ENCODE measurements around the gene CKLF.
"Not testable (repeated sequence)": the region's sequence is repeated elsewhere in the genome, so short reads cannot be mapped to it uniquely, and the experiment has no call there.

Gene CKLF

DNA sequence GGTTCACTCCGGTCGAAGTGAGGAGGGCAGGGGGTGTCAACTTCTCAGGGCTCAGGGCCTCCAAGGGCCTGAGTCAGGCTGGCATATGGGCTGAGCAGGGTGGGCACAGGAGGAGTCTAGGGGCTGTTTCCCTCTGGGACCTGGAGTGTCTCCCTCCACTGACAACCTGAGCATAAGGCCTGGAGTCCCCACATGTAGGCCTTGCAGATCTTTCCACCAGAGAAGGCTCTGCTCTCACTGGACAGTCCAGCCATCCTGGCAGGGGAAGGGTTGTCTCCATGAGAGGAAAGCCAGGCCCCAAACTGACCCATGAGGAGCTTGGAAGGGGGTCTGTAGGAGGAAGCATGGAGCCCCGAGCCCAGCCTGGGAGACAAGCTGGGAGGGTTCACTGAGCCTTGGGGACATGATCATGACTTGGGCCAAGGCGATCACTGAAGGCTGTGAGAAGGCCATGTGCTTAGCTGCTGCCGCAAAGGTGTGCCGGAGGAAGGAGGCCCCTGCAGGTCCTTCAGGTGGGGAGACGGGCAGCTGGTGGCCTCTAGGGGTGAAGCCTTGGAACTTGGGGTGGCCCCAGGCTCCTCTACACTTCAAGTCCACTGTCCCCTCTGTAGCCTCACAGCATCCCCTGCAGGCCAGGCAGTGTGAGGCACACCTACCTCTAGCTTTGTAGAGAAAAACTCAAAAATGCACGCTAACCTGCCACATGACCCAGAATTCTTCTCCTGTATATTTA lies 36.8 kb downstream of the CKLF start:
- peak; percentile 53 for DNase-seq (ENCODE audit: insufficient read length, low spot score)
- no peak for TF ChIP-seq POU2F2 (IDR thresholded peaks at IDR 0.05; ENCODE audit: low read depth, low read length)
- TF ChIP-seq POLR2A (IDR thresholded peaks at IDR 0.05; ENCODE audit: low read depth, low read length), result no peak
- TF ChIP-seq PAX5 (IDR thresholded peaks at IDR 0.05; ENCODE audit: insufficient read depth, low read length, severe bottlenecking), result no peak
- TF ChIP-seq POLR2AphosphoS5 (IDR thresholded peaks at IDR 0.05; ENCODE audit: low read depth, low read length), result no peak
- no peak for TF ChIP-seq SPI1 (IDR thresholded peaks at IDR 0.05; ENCODE audit: low read depth, low read length)
- no peak for TF ChIP-seq TAF1 (IDR thresholded peaks at IDR 0.05; ENCODE audit: low read depth, low read length)
- peak; percentile 85 for FAIRE-seq

DNA sequence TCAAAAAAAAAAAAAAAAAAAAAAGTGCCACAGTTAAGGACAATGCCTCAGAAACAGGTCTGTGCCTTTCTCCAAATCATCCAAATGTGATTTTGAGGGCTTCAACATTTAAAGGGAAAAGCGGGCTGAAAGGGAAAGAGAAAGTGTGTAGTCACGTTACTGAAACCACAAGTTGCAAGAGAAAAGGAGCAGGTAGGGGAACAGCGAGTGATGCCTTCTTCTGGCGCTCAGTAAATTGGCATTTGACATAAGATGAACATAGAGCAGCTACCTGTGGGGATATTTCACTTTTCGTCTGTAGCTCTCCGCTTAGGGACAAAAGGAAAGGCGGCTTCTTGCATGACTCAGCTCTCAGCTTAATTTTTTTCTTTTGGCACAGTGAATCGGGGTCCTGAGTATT lies 37.9 kb downstream of the CKLF start:
- FAIRE-seq, result peak; percentile 62
- TF ChIP-seq POLR2AphosphoS5 (IDR thresholded peaks at IDR 0.05; ENCODE audit: low read depth, low read length), result no peak
- TF ChIP-seq POU2F2 (IDR thresholded peaks at IDR 0.05; ENCODE audit: low read depth, low read length), result no peak
- no peak for TF ChIP-seq PAX5 (IDR thresholded peaks at IDR 0.05; ENCODE audit: insufficient read depth, low read length, severe bottlenecking)
- no peak for TF ChIP-seq TAF1 (IDR thresholded peaks at IDR 0.05; ENCODE audit: low read depth, low read length)
- DNase-seq (ENCODE audit: insufficient read length, low spot score), result no peak

DNA sequence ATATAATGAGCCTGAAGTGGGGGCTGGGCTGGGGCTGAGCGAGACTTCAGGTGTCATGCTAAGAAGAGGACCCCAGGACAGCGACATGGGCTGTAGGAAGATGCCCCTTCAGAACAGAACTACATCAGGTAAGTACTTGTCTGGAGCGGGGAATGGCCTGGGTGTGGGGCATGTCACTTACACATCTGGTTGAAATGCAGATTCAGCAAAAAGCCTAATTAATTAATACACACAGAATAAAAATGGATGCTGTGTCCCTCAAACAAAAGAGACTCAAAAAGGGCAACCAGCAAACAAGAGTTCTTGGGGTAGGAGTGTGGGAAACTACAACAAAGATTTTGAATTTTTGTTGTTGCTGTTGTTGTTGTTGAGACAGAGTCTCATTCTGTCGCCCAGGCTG lies 38.6 kb downstream of the CKLF start:
- no peak for DNase-seq (ENCODE audit: insufficient read length, low spot score)
- no peak for FAIRE-seq
- no peak for TF ChIP-seq PAX5 (IDR thresholded peaks at IDR 0.05; ENCODE audit: insufficient read depth, low read length, severe bottlenecking)
- TF ChIP-seq POU2F2 (IDR thresholded peaks at IDR 0.05; ENCODE audit: low read depth, low read length), result no peak
- no peak for TF ChIP-seq SPI1 (IDR thresholded peaks at IDR 0.05; ENCODE audit: low read depth, low read length)
- TF ChIP-seq POLR2AphosphoS5 (IDR thresholded peaks at IDR 0.05; ENCODE audit: low read depth, low read length), result no peak
- no peak for TF ChIP-seq TAF1 (IDR thresholded peaks at IDR 0.05; ENCODE audit: low read depth, low read length)
- no peak for TF ChIP-seq POLR2A (IDR thresholded peaks at IDR 0.05; ENCODE audit: low read depth, low read length)

DNA sequence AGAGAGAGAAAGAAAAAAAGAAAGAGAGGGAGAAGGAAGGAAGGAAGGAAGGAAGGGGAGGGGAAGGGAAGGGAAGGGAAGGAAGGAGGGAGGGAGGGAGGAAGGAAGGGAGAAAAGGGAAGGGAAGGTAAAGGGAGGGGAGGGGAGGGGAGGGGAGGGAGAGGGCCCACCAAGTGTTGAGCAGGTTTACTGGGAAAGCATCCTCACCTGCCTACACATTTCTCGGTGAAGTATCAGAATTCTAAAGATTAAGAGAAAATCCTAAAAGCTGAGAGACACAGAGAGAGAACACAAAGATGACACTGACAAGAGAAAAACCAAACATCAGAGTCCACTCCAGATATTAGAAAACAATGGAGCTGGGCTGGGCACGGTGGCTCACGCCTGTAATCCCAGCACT lies 39.9 kb downstream of the CKLF start:
- FAIRE-seq (no peak), DNase-seq (ENCODE audit: insufficient read length, low spot score) (no peak)
- no peak for TF ChIP-seq TAF1 (IDR thresholded peaks at IDR 0.05; ENCODE audit: low read depth, low read length)
- no peak for TF ChIP-seq POLR2A (IDR thresholded peaks at IDR 0.05; ENCODE audit: low read depth, low read length)
- no peak for TF ChIP-seq PAX5 (IDR thresholded peaks at IDR 0.05; ENCODE audit: insufficient read depth, low read length, severe bottlenecking)
- TF ChIP-seq SPI1 (IDR thresholded peaks at IDR 0.05; ENCODE audit: low read depth, low read length), result no peak
- no peak for TF ChIP-seq POLR2AphosphoS5 (IDR thresholded peaks at IDR 0.05; ENCODE audit: low read depth, low read length)
- no peak for TF ChIP-seq POU2F2 (IDR thresholded peaks at IDR 0.05; ENCODE audit: low read depth, low read length)

DNA sequence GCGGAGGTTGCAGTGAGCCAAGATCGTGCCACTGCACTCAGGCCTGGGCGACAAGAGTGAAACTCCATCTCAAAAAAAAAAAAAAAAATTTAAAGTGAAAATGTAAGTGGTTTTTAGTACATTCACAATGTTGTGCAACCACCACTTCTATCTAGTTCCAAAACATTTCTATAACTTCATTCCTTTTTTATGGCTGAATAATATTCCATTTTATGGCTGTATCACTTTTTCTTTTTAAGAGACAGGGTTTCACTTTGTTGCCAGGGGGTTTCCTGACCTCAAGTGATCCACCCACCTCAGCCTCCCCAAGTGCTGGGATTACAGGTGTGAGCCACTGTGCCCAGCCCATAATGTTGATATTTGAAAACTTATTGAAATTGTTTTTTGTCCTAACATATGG lies 40.4 kb downstream of the CKLF start:
- DNase-seq (ENCODE audit: insufficient read length, low spot score), result no peak
- TF ChIP-seq POLR2AphosphoS5 (IDR thresholded peaks at IDR 0.05; ENCODE audit: low read depth, low read length), result no peak
- TF ChIP-seq PAX5 (IDR thresholded peaks at IDR 0.05; ENCODE audit: insufficient read depth, low read length, severe bottlenecking), result no peak
- no peak for TF ChIP-seq POU2F2 (IDR thresholded peaks at IDR 0.05; ENCODE audit: low read depth, low read length)
- no peak for FAIRE-seq

DNA sequence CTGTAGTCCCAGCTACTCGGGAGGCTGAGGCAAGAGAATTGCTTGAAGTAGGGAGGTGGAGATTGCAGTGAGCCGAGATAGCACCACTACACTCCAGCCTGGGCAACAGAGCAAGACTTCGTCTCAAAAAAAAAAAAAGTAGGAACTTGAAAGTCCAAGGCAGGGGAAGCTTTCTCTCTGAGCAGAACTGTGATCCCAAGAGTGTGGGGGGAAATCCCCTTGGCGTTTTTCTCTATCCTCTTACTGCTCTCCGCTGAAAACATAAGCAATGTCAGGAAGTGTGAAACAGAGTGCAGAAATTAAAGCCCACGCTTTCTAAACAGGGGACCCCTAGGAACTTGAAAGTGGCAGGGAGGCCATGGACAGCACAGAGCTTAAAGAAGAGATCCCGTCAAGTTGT lies 42.4 kb downstream of the CKLF start:
- FAIRE-seq (no peak), DNase-seq (ENCODE audit: insufficient read length, low spot score) (no peak)

DNA sequence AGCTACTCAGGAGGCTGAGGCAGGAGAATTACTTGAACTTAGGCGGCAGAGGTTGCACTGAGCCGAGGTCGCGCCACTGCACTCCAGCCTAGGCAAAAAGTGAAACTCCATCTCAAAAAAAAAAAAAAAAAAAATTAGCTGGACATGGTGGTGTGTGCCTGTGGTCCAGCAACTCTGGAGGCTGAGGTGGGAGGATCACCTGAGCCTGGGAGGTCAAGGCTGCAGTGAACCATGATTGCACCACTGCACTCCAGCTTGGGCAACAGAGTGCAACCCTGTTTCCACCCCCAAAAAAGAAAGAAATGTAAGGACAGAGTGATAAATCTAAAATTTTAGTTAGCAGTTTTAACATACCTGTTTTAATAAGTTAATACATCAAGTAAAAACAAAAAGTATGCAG lies 44.2 kb downstream of the CKLF start:
- not testable (repeated sequence) for FAIRE-seq; DNase-seq (ENCODE audit: insufficient read length, low spot score)

More for the DNA sequence above, 42.4 kb downstream of the CKLF start:
- TF ChIP-seq PAX5 (IDR thresholded peaks at IDR 0.05; ENCODE audit: insufficient read depth, low read length, severe bottlenecking) (no peak), TAF1 (IDR thresholded peaks at IDR 0.05; ENCODE audit: low read depth, low read length) (no peak), POU2F2 (IDR thresholded peaks at IDR 0.05; ENCODE audit: low read depth, low read length) (no peak), SPI1 (IDR thresholded peaks at IDR 0.05; ENCODE audit: low read depth, low read length) (no peak), POLR2A (IDR thresholded peaks at IDR 0.05; ENCODE audit: low read depth, low read length) (no peak), POLR2AphosphoS5 (IDR thresholded peaks at IDR 0.05; ENCODE audit: low read depth, low read length) (no peak)

DNA sequence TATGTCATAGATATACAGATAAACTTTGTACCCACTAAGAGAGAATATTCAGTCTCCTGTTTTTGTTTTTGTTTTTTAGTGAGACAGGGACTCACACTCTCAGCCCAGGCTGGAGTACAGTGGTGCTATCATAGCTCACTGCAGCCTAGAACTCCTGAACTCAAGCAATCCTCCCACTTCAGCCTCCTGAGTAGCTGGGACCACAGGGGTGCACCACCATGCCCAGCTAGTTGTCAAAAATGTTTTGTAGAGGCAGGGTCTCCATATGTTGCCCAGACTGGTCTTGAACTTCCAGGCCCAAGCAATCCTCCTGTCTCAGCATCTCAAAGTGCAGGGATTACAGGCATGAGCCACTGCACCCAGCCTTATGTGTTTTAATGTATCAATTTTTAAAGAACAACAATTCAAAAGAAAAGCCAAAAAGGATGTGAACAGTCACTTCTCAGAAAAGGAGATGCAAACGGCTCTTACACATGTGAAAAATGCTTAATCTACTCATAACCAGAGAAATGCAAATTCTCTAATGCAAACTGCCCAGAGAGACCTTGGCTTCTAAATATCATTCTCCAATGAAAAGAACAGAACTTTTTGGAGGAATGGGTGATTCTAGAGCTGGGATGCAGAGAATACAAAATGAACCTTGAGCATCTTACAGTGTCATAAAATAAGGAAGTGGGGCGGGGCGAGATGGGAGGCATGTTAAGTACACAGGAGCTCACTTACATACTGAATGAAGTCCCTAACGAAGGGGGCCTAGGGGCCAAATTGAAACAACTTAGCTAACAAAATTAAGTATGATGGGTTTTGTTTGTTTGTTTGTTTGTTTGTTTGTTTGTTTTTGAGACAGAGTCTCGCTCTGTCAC lies 44.8 kb downstream of the CKLF start:
- TF ChIP-seq TAF1 (IDR thresholded peaks at IDR 0.05; ENCODE audit: low read depth, low read length) (no peak), SPI1 (IDR thresholded peaks at IDR 0.05; ENCODE audit: low read depth, low read length) (peak; percentile 71), PAX5 (IDR thresholded peaks at IDR 0.05; ENCODE audit: insufficient read depth, low read length, severe bottlenecking) (no peak), POU2F2 (IDR thresholded peaks at IDR 0.05; ENCODE audit: low read depth, low read length) (no peak), POLR2AphosphoS5 (IDR thresholded peaks at IDR 0.05; ENCODE audit: low read depth, low read length) (no peak)
- DNase-seq (ENCODE audit: insufficient read length, low spot score) (no peak), FAIRE-seq (no peak)

DNA sequence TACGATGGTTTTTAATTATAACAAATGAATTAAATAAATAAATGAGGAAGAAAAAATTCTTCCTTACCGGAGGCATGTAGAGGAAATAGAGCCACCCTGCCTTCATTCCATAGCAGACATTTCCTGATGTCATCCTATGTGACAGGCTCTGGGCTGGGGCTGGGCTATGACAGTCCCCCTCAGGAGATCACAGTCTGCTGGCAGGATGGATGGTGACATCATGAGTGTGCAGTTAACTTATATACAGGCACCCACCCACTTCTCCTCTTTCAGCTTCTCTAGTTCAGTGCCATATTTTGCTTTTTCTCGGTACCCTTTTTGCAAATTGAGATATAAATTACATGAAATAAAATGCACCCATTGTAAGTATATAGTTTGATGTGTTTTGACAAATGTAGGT lies 45.7 kb downstream of the CKLF start:
- FAIRE-seq (no peak), DNase-seq (ENCODE audit: insufficient read length, low spot score) (no peak)
- TF ChIP-seq SPI1 (IDR thresholded peaks at IDR 0.05; ENCODE audit: low read depth, low read length) (no peak), PAX5 (IDR thresholded peaks at IDR 0.05; ENCODE audit: insufficient read depth, low read length, severe bottlenecking) (no peak), POLR2A (IDR thresholded peaks at IDR 0.05; ENCODE audit: low read depth, low read length) (no peak), POLR2AphosphoS5 (IDR thresholded peaks at IDR 0.05; ENCODE audit: low read depth, low read length) (no peak), POU2F2 (IDR thresholded peaks at IDR 0.05; ENCODE audit: low read depth, low read length) (no peak), TAF1 (IDR thresholded peaks at IDR 0.05; ENCODE audit: low read depth, low read length) (no peak)

DNA sequence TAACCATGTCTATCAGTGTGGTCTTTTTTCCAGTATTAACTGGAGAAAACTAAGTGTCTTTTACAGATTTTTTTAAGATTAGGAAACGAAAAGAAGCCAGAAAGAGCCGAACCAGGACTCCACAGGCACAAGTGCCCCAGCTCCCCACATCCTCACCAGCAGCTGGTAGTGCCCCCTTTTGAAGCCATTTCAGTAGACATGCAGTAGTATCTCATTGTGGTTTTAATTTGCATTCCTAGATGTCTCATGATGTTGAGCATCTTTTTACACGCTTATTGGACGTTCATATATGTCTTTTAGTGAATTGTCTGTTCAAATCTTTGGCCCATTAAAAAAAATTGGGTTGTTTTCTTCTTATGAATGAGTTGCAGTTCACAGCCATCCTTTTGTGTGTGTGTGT lies 47.4 kb downstream of the CKLF start:
- no peak for DNase-seq (ENCODE audit: insufficient read length, low spot score)
- TF ChIP-seq POU2F2 (IDR thresholded peaks at IDR 0.05; ENCODE audit: low read depth, low read length) (no peak), POLR2A (IDR thresholded peaks at IDR 0.05; ENCODE audit: low read depth, low read length) (no peak), TAF1 (IDR thresholded peaks at IDR 0.05; ENCODE audit: low read depth, low read length) (no peak), SPI1 (IDR thresholded peaks at IDR 0.05; ENCODE audit: low read depth, low read length) (no peak), POLR2AphosphoS5 (IDR thresholded peaks at IDR 0.05; ENCODE audit: low read depth, low read length) (no peak), PAX5 (IDR thresholded peaks at IDR 0.05; ENCODE audit: insufficient read depth, low read length, severe bottlenecking) (no peak)
- FAIRE-seq, result no peak
